ENCODE measurements around the gene SMIM44.
"Not testable (repeated sequence)": the region's sequence is repeated elsewhere in the genome, so short reads cannot be mapped to it uniquely, and the experiment has no call there.

GRCh38 chr19:3446657-3447056 is 36.6 kb downstream of the SMIM44 start:
- TF ChIP-seq EZH2phosphoT487 (IDR thresholded peaks at IDR 0.05; ENCODE audit: low read depth); CTCF (IDR thresholded peaks at IDR 0.05; ENCODE audit: low read depth, low read length): not testable (repeated sequence)
